Measurements from ENCODE around the gene TMEM196.

TMEM196 gene

DNA sequence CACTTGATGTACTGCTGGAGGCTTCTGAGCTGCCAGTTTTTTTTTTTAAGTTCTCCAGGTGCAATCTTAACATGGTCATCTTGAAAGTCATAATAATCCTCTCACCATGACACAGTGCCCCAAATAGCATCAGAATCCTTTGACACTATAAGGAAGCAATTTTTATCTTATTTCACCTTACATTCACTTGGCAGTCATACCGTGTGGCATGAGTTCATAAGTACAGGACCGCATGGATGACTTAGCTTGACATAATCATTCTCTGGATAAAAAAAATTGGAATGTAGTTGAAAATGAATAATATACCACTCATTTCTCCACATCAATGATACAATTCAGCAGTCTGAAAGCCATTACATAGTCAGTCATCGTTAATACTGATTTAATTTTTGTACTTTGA lies 25.6 kb upstream of the TMEM196 start:
- Histone ChIP-seq H3K27ac (no peak overlapping the region), H3K4me3 (ENCODE audit: low read depth in 1 of 2, low read length in 1 of 2) (no peak overlapping the region), H3K27me3 (no peaks in the 10 kb centered on the region), H3K4me1 (ENCODE audit: control insufficient read depth in 1 of 2, insufficient read depth in 1 of 2, low read depth in 1 of 2, low read length in 1 of 2) (no peaks in the 10 kb centered on the region), H3K36me3 (no peaks in the 10 kb centered on the region), H3K9me3 (no peaks in the 10 kb centered on the region)
- TF ChIP-seq, protein P1, sequence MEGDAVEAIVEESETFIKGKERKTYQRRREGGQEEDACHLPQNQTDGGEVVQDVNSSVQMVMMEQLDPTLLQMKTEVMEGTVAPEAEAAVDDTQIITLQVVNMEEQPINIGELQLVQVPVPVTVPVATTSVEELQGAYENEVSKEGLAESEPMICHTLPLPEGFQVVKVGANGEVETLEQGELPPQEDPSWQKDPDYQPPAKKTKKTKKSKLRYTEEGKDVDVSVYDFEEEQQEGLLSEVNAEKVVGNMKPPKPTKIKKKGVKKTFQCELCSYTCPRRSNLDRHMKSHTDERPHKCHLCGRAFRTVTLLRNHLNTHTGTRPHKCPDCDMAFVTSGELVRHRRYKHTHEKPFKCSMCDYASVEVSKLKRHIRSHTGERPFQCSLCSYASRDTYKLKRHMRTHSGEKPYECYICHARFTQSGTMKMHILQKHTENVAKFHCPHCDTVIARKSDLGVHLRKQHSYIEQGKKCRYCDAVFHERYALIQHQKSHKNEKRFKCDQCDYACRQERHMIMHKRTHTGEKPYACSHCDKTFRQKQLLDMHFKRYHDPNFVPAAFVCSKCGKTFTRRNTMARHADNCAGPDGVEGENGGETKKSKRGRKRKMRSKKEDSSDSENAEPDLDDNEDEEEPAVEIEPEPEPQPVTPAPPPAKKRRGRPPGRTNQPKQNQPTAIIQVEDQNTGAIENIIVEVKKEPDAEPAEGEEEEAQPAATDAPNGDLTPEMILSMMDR (IDR thresholded peaks at IDR 0.05) = no peak

DNA sequence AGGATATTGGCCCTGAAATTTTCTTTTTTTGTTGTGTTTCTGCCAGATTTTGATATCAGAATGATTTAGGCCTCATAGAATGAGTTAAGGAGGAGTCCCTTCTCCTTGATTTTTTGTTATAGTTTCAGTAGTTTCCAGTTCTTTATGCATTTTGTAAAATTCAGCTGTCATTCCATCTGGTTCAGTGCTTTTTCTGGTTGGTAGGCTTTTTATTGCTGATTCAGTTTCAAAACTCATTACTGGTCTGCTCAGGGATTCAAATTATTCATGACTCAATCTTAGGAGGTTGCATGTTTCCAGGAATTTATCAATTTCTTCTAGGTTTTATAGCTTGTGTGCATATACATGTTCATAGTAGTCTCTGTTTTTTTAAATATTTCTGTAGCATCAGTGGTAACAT lies 10.1 kb upstream of the TMEM196 start:
- Histone ChIP-seq H3K4me1 (ENCODE audit: control insufficient read depth in 1 of 2, insufficient read depth in 1 of 2, low read depth in 1 of 2, low read length in 1 of 2) (no peaks in the 10 kb centered on the region), H3K27me3 (no peaks in the 10 kb centered on the region), H3K36me3 (no peaks in the 10 kb centered on the region), H3K27ac (no peak overlapping the region), H3K9me3 (no peaks in the 10 kb centered on the region), H3K4me3 (ENCODE audit: low read depth in 1 of 2, low read length in 1 of 2) (no peak overlapping the region)
- TF ChIP-seq, protein P1 (IDR thresholded peaks at IDR 0.05) = no peak

DNA sequence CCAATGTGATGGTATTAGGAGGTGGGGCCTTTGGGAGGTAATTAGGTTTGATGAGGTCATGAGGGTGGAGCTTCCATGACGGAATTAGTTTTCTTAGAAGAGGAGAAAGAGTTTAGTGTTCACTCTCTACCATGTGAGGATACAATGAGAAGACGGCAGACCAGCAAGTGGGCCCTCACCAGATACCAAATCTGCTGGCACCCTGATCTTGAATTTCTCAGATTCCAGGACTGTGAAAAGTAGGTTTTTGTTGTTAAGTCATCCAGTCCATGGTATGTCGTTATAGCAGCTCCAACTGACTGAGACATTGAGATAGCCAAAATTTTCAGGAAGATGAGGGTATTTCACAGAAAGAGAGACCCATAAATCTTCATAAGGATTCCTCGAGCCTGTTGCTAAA lies 3.6 kb upstream of the TMEM196 start:
- H3K4me3 ChIP-seq (ENCODE audit: low read depth in 1 of 2, low read length in 1 of 2) = no peak overlapping the region

DNA sequence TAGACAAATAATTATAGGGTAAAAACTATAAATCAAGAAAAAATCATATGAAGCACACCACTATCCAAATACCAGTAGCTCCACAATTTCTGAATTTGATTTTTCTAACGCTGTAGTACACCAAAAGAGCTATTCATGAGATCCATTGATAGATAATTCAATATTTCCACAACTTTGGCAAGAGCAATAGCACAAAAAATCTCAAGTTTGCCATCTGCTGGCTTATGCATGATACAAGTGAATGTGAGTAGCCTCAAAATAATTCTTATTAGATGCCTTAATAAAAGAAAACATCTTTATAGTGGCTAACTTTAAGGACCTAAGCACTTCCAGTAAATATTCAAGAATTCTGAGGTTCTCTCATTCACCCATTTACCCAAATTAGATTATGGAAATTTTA lies 2.2 kb upstream of the TMEM196 start:
- Histone ChIP-seq H3K4me1 (ENCODE audit: control insufficient read depth in 1 of 2, insufficient read depth in 1 of 2, low read depth in 1 of 2, low read length in 1 of 2) (no peaks in the 10 kb centered on the region), H3K36me3 (no peaks in the 10 kb centered on the region)
- TF ChIP-seq, protein P1 (IDR thresholded peaks at IDR 0.05) = no peak

More for the DNA sequence above, 3.6 kb upstream of the TMEM196 start:
- peaks cover 46% of the 10 kb centered on the region for H3K27me3 ChIP-seq
- no peaks in the 10 kb centered on the region for H3K36me3 ChIP-seq
- no peak overlapping the region for H3K27ac ChIP-seq
- TF ChIP-seq, protein P1 (IDR thresholded peaks at IDR 0.05) = no peak
- no peaks in the 10 kb centered on the region for H3K9me3 ChIP-seq
- H3K4me1 ChIP-seq (ENCODE audit: control insufficient read depth in 1 of 2, insufficient read depth in 1 of 2, low read depth in 1 of 2, low read length in 1 of 2) = no peaks in the 10 kb centered on the region

DNA sequence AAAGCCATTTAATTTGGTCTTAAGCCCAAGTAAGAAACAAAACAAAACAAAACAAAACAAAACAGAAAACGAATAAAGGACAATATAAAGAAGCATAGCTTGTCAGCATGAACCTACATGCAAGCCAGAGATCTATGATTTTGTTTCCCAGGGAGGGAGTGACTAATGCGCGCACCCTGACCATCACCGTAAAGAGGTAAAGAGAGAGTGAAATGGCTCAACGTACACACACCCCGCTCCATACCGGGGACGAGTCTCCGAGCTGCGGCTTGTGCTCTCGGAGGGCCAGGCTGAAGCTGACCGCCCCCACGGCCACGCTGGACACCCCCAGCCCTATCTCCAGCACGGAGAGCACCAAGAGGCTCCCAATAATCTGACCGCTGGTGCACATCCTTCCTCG lies 1.1 kb downstream of the TMEM196 start:
- Histone ChIP-seq H3K4me1 (ENCODE audit: control insufficient read depth in 1 of 2, insufficient read depth in 1 of 2, low read depth in 1 of 2, low read length in 1 of 2) (no peaks in the 10 kb centered on the region), H3K36me3 (no peaks in the 10 kb centered on the region), H3K27ac (no peak overlapping the region), H3K27me3 (peaks cover 73% of the 10 kb centered on the region), H3K4me3 (ENCODE audit: low read depth in 1 of 2, low read length in 1 of 2) (no peak overlapping the region), H3K9me3 (no peaks in the 10 kb centered on the region)
- TF ChIP-seq, protein P1 (IDR thresholded peaks at IDR 0.05) = no peak

More for the DNA sequence above, 2.2 kb upstream of the TMEM196 start:
- Histone ChIP-seq H3K4me3 (ENCODE audit: low read depth in 1 of 2, low read length in 1 of 2) (no peak overlapping the region), H3K27me3 (peaks cover 60% of the 10 kb centered on the region), H3K27ac (no peak overlapping the region), H3K9me3 (no peaks in the 10 kb centered on the region)

DNA sequence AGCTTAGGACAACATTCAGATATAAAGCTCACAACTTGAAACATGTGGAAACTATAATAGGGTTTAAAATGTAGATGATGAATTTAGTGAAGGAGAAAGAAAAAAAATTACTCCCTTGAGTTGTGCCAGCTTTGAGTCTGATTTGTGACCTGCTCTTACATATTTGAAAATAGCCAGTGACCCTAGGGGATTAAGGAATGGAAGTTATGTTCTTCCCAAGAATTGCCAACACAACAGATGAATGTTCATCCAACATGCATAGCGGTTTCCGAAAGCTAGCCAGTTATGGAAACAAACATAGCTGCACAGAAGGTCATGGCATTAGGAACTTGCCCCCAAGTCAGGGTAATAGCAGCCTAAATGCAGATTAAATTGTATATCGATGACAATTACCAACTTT lies 10.8 kb downstream of the TMEM196 start:
- H3K27me3 ChIP-seq = no peaks in the 10 kb centered on the region
- no peaks in the 10 kb centered on the region for H3K36me3 ChIP-seq
- no peaks in the 10 kb centered on the region for H3K9me3 ChIP-seq
- no peaks in the 10 kb centered on the region for H3K4me1 ChIP-seq (ENCODE audit: control insufficient read depth in 1 of 2, insufficient read depth in 1 of 2, low read depth in 1 of 2, low read length in 1 of 2)
- H3K4me3 ChIP-seq (ENCODE audit: low read depth in 1 of 2, low read length in 1 of 2) = no peak overlapping the region
- H3K27ac ChIP-seq = no peak overlapping the region
- TF ChIP-seq, protein P1 (IDR thresholded peaks at IDR 0.05) = no peak

All from neutrophil (primary cell).